GM21390 (cell line): Measurements from ENCODE around the gene UBE3C.
"Not testable (repeated sequence)": the region's sequence is repeated elsewhere in the genome, so short reads cannot be mapped to it uniquely, and the experiment has no call there.

Experiments
- ATAC-seq: cut with Tn5 transposase; IDR thresholded peaks from one replicate; pipeline ENCODE4 v1.9.1; 2021; ENCODE audit not compliant: unreplicated experiment

The UBE3C gene

GRCh38 chr7:157269341-157270059, 130.8 kb downstream of the UBE3C start:
- no peak for ATAC-seq

DNA sequence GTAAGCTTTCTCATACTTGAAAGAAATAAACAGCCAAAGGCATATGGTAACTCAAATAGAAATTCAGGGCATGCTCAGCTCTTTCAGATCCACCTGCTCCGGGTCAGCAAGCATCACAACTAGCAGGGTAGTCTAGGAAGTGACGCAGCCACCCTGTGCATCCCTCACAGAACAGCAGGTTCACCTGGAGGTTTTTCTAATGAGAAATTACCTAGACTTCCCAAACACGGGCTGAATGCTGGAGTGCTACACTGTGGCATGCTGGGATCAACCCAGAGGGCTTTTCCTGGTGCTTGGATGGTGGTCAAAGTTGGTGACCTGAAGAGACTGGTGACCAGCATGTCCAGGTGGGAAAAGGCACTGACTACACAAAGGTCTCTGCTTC, 131.3 kb downstream of the UBE3C start:
- no peak for ATAC-seq

GRCh38 chr7:157271315-157271990, 132.7 kb downstream of the UBE3C start:
- no peak for ATAC-seq

- ATAC-seq = no peak
Measured at GRCh38 chr7:157271991-157272324, 133.2 kb downstream of the UBE3C start.

GRCh38 chr7:157272351-157273207, 133.9 kb downstream of the UBE3C start:
- no peak for ATAC-seq

DNA sequence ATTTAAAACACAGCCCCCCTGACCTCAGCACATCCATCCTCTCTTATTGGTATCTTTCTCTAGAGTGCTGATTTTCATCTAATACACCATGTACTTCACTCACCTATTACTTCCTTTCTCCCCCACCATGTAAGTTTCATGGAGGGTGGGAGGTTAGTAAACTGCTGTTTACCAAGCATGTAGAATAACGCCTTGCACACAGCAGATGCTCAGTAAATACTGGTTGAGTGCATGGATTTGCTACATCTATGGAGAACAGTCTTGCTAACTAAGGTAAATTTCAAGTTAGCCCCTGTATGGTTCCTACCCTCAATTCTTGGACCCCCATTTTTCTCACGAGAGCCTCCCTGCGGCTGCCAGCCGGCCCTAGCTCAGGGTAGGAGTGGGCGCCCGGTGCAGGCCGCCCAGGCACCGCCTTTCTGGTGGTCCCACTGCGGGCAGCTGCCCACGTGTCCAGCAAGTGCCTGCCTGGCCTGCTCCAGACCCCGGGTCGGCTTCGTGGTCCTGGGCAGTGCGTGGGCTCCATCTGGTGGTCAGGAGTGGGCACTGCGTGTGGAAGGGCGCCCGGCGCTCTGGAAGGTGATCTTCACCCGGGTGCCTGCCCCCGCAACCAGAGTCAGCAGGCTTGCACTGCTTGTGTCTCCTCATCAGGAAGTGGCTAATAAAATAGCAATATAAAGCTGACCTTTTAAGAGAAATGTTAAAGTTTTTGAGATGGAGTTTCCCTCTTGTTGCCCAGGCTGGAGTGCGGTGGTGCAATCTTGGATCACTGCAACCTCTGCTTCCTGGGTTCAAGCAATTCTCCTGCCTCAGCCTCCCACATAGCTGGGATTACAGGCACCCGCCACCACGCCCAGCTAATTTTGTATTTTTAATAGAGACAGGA, 134.7 kb downstream of the UBE3C start:
- peak; percentile 84 for ATAC-seq

DNA sequence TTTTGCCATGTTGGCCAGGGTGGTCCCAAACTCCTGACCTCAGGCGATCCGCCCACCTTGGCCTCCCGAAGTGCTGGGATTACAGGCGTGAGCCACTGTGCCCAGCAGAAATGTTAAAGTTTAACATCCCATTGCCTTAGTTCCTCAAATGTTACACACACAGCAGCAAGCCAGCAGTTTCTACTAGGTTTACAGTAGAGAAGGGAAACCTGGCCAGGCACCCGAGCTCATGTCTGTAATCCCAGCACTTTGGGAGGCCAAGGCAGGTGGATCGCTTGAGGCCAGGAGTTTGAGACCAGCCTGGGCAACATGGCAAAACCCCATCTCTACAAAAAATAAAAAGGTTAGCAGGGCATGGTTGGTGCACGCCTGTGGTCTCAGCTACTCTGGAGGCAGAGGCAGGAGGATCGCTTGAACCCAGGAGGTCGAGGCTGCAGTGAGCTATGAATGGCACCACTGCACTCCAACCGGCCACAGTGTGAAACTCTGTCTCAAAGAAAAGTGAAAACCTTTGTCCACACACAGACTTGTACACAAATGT, 135.4 kb downstream of the UBE3C start:
- ATAC-seq = not testable (repeated sequence)

DNA sequence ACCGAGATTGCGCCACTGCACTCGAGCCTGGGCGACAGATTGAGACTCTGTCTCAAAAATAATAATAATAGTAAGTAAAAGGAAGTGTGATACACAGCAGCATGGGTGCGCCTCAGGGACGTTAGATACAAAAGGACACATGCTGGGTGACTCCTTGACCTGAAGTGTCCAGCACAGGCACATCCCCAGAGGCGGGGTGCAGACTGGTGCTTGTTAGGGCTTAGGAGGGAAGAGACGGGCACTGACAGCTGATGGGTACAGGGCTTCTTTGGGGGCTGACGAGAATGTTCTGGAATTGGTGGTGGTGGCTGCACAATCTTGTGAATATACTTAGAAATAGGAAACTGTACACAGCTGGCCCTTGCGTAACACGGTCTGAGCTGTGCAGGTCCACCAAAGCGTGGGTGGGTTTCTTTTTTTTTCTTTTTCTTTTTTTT, 136.3 kb downstream of the UBE3C start:
- ATAC-seq = no peak

- no peak for ATAC-seq
Measured at GRCh38 chr7:157276091-157276561, 137.4 kb downstream of the UBE3C start.

- ATAC-seq = no peak
Measured at GRCh38 chr7:157276731-157277562, 138.2 kb downstream of the UBE3C start.

DNA sequence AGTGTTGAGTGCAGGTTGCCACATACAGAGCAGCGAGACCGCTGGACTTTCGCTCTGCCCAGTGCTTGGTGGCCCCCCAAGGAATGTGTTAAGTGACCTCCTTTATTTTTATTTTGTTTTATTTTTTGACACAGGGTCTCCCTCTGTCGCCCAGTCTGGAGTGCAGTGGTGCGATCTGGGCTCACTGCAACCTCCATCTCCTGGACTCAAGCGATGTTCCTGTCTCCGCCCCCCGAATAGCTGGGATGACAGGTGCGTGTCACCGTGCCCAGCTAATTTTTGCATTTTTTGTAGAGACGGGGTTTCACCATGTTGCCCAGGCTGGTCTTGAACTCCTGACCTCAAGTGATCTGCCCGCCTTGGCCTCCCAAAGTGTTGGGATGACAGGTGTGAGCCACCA, 138.8 kb downstream of the UBE3C start:
- not testable (repeated sequence) for ATAC-seq

GRCh38 chr7:157278167-157278790, 139.6 kb downstream of the UBE3C start:
- no peak for ATAC-seq

DNA sequence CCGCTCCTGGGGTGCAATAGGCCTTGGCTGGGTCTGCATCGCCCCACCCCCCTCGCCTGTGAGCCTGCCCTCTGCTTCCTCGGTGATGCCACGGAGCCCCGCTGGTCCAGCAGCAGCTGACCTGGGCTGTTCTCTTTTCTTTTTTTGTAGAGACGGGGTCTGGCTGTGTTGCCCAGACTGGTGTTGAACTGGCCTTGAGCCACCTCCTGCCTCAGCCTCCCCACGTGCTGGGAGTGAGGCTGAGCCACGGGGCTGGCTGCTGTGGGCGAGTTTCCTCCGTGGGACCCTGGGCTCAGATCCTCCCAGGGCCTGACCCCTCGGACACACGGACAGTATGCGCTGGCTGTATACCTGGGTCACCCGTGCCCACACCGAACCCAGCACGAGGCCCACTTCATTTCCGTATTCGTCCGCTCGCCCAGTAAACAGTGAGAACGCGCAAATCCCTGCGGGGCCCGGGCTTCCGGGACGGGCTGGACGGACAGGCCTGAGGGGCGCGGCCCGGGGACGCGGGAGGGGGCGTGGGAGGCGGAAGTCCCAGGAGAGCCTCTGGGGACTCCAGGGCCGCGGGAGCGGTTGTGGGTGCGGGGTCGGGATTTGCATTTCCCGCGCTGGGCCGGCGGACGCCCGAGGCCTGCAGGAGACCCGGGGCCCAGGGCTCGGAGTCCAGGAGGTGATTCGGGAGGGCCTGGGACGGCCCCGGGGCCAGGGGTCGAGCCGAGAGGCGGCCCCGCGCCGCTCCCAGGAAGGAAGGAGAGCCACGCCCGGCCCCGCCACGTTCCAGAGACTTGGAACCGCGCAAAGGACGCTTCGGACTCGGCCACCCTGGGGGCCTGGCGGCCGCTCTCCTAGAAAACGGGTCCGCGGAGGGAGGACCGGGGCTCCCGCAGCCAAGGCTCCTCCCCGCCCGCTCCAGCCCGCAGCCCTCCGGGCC, 140.3 kb downstream of the UBE3C start:
- ATAC-seq = no peak

DNA sequence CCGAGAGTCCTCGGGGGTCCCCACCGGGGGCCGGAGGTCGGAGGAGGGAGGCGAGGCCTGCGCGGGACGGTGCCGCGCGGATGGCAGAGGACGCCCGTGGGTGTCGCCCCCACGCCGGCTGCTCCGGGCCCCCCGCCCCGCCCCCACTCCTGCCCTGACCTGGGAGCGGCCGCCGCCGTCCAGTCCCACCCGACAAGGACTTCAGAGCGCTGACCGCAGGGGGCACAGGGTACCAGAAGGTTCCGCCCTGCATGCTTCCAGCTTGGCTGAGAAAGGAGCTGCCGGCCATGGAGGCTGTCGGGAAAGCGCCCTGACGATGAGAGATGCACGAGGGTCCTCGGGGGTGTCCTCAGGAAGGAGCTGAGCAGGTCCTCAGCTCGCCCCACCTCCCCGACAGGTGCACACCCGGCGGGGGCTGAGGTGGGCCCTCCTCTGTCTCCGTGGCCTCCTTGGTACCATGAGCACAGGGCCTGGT, 141.1 kb downstream of the UBE3C start:
- ATAC-seq = no peak

DNA sequence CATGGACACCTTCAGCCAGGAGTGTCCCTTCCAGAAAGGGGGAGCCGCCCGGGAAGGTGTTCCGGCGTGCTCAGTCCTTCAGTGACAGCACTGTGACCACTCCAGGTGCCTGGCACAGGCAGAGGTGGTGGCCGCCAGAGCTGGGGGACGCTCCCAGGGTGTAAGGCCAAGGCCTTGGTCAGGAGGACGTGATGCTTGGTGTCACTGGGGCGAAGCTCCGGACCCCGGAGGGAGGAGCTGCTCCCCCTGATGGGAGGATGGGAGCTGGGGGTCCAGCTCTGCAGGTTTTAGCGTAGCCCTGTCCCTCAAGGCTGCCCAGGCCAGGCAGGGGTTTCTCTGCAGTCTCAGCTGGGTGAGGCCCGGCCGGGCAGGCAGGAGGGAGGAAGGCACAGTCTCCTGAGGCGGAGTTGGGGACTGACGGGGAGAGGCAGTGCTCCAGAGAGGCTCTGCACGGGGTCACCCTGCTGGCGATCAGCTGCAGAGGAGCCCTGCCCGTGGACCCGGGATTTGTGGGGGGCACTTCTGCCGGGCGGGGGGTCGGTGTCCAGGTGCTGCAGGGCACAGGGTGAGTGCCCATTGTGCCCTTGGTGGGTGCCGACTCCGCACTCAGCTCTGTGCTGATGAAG, 141.6 kb downstream of the UBE3C start:
- no peak for ATAC-seq

DNA sequence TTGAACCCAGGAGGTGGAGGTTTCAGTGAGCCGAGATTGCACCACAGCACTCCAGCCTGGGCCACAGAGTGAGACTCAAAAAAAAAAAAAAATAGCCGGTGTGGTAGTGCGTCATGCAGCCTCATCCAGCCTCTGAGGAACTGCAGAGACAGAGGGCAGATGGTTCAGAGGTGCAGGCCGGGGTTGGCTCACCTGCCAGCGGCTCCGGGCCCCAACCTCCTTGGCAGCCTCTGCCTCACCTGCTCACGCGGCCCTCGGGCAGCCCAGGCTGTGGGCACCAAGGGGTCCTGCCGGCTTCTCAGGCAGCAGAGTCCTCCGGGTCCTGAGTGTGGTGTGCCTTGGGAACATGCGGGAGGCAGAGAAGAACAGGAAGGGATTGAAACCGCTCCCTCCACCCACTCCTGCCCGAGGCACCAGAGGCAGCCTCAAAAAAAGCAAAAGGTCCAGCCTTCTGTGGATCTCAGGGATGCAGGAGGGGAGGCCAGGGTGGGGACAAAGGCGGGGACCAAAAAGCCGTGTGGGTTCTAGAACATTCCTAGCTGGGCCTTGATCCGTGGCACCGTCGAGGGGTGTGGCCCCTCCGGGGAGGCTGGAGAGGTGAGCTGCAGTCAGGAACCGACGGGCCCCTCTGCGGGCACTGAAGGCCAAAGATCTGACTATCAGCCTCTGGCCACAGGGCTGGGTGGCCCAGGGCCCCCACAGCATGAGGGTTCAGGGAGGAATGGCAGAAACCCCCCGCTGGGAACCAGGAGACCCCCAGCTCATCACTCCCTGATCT, 142.7 kb downstream of the UBE3C start:
- ATAC-seq = no peak
